PFSK-1 (cell line): ENCODE measurements around the gene C11orf54. TPM values are rescaled to one million over a fixed set of nuclear protein-coding genes. Genes with fewer than 3 reads are reported as not detected.
A peak's percentile ranks its signal among the peaks of the same experiment; 100 is the strongest.

ENCODE experiments used
- FOXP2 ChIP-seq: optimal IDR thresholded peaks from 2 replicates; pipeline ENCODE3; 2011; ENCODE audit warnings: borderline replicate concordance, control low read depth, inconsistent platforms; ENCODE audit not compliant: insufficient read depth; ENCODE audit errors: extremely low read length, extremely low read depth
- POLR2AphosphoS5 ChIP-seq: IDR thresholded peaks from 2 replicates; pipeline ENCODE4 v1.6.1; 2012; ENCODE audit warnings: low read depth, mild to moderate bottlenecking, control low read depth, low read length, moderate library complexity
- REST ChIP-seq, 2 experiments: IDR thresholded peaks; 2 replicates each; pipeline versions ENCODE4 v1.6.1 to v1.8.0; 2011 to 2012; ENCODE audit warnings: low read depth in 2 of 2, low read length in 2 of 2, control low read depth in 1 of 2, inconsistent platforms in 1 of 2, mild to moderate bottlenecking in 1 of 2, moderate library complexity in 1 of 2; ENCODE audit not compliant: insufficient read depth in 1 of 2
- SIN3A ChIP-seq: IDR thresholded peaks from 2 replicates; pipeline ENCODE4 v1.6.1; 2012; ENCODE audit warnings: mild to moderate bottlenecking, low read length, moderate library complexity, borderline replicate concordance; ENCODE audit not compliant: insufficient read depth
- TAF1 ChIP-seq: IDR thresholded peaks from 2 replicates; pipeline ENCODE4 v1.6.1; 2012; ENCODE audit warnings: low read length, control low read depth, borderline replicate concordance; ENCODE audit not compliant: insufficient read depth
- polyA plus RNA-seq: library from polyadenylated mRNA; unstranded; fragments of >200 nt; gene quantifications from one replicate; pipeline ENCODE4 v1.2.1, GENCODE V29; 2012; ENCODE audit warnings: low read depth, missing spikeins; ENCODE audit not compliant: insufficient read length

Gene C11orf54
- 9.5 TPM for polyA plus RNA-seq

GRCh38 chr11:93741094-93741881 lies at the start of gene C11orf54, which contains the start of gene TAF1D:
Gene C11orf54 (plus strand): TSS chr11:93741672. CDS start chr11:93747394, 5,722 bp downstream.
Gene TAF1D (minus strand): TSS chr11:93741495. CDS start chr11:93739304, 2,191 bp downstream.
- TF ChIP-seq POLR2AphosphoS5: peak; percentile 99
- peak; percentile 99 for TF ChIP-seq TAF1
- TF ChIP-seq FOXP2: peak; percentile 55
- TF ChIP-seq REST (IDR thresholded peaks at IDR 0.05; ENCODE audit: insufficient read depth in 1 of 2, low read depth in 2 of 2, low read length in 2 of 2): no peak

GRCh38 chr11:93694109-93694508 lies 47.4 kb upstream of the C11orf54 start:
- TF ChIP-seq REST (IDR thresholded peaks at IDR 0.05; ENCODE audit: insufficient read depth in 1 of 2, low read depth in 2 of 2, low read length in 2 of 2): no peak
- no peak for TF ChIP-seq TAF1
- no peak for TF ChIP-seq POLR2AphosphoS5
- no peak for TF ChIP-seq SIN3A
- TF ChIP-seq FOXP2: no peak

- no peak for TF ChIP-seq POLR2AphosphoS5
Measured at GRCh38 chr11:93694557-93694956, 46.9 kb upstream of the C11orf54 start.

GRCh38 chr11:93697611-93698010 lies 43.9 kb upstream of the C11orf54 start:
- TF ChIP-seq POLR2AphosphoS5 (no peak), REST (IDR thresholded peaks at IDR 0.05; ENCODE audit: insufficient read depth in 1 of 2, low read depth in 2 of 2, low read length in 2 of 2) (no peak), SIN3A (no peak), TAF1 (no peak), FOXP2 (no peak)

- TF ChIP-seq POLR2AphosphoS5: no peak
- TF ChIP-seq TAF1: no peak
- TF ChIP-seq SIN3A: no peak
- TF ChIP-seq REST (IDR thresholded peaks at IDR 0.05; ENCODE audit: insufficient read depth in 1 of 2, low read depth in 2 of 2, low read length in 2 of 2): no peak
- no peak for TF ChIP-seq FOXP2
Measured at GRCh38 chr11:93700830-93701229, 40.6 kb upstream of the C11orf54 start.
